DMS 273 (cell line): Measurements from ENCODE around the gene HOXB9.
A peak's percentile ranks its signal among the peaks of the same experiment; 100 is the strongest.

Experiments used
- DNase-seq: peaks from one replicate; lab custom pipeline; 2025; ENCODE audit not compliant: unreplicated experiment; lab: John Stamatoyannopoulos, UW

HOXB9 gene

DNA sequence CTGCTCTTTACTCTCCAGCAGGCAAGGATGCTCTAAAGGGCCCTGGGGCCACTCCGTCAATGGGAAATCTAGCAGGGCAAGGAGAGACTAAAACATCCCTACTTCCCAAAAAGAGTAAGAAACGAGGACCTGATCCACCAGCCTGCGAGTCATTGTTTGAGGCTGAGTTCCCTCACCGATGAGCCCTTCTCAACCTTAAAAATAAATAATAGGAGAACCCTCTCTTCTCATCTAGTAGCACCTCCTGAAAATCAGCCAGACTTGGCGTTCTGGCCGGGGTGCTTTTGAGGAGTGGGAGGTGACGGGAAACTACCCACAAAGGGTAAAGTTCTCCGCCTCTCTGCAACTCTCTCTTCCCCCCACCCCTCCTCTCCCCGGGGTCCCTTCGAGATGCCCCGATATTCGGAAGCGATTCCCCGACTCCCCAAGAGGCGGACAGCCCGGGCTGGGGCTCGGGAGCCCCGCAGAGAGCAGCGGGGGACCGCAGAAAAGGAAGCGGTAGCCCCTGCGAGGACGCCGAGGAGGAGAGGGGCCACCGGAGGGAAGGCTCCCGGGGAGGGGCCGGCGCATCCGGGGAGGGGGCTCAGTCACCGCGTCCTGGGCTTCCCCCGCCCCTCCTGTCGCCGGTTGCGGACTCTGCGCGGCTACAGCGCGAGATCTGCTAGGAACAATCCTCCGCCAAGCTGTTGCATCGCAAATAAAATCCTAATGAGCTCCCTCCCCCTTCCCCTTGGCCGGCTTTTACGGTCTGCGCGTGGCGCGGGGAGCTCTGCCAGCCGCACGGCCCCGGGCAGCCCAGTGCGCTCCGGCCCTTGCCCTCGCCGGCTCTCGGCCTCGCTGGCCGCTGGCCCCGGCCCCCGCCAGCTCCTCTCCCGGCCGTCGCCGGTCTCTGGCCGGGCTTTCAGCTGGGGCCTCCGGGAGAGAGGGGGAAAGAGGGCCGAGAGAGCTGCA is 1.3 kb downstream of the HOXB9 start:
- DNase-seq = peak; percentile 48

DNA sequence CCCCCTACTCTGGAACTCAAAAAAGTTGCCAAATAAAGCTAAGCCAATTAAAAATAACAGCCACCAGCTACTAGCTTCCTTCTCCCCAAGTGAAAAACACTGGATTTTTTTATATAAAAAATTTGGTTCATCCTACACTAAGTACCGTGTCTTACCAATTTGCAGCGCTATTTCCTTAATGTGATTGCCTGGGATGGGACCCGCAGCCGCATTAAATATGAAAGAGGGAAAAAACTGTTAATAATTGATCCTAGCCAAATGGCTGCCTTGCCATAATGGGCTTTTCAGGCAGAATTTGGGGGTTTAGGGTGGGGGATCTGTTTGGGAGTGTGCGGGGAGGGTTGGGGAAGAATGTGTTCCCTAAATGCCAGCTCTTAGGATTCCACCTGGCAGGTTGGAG is 2.0 kb downstream of the HOXB9 start:
- no peak for DNase-seq

DNA sequence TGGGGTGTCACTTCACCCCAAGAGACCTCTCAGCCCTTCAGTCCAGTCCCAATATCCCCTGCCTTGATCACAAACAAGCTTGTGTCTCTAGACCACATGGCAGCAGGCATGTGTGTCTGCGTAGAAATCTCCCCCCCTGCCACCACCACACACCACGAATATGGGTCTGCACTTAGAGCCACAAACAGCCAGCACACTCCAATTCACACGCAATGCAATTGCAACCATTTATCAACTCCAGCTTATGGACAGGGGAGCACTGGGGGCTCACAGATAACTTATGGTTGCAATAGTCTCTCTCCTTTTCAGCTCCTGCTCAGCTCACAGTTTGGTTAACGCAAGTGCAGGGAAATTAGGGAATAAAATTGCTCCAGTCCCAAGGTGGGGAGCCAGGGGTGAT is 2.6 kb downstream of the HOXB9 start:
- no peak for DNase-seq

DNA sequence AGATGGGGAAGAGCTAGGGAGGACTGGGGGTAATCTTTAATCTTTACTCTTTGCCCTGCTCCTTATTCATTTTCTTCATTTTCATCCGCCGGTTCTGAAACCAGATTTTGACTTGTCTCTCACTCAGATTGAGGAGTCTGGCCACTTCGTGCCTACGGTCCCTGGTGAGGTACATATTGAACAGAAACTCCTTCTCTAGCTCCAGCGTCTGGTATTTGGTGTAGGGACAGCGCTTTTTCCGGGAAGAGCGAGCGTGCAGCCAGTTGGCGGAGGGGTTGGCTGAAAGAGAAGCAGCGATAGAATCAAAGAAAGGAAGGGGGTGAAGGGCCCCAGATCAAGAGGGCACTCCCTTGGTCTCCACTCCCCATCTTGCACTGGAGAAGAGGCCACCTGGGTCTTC is 3.3 kb downstream of the HOXB9 start:
- DNase-seq = no peak

DNA sequence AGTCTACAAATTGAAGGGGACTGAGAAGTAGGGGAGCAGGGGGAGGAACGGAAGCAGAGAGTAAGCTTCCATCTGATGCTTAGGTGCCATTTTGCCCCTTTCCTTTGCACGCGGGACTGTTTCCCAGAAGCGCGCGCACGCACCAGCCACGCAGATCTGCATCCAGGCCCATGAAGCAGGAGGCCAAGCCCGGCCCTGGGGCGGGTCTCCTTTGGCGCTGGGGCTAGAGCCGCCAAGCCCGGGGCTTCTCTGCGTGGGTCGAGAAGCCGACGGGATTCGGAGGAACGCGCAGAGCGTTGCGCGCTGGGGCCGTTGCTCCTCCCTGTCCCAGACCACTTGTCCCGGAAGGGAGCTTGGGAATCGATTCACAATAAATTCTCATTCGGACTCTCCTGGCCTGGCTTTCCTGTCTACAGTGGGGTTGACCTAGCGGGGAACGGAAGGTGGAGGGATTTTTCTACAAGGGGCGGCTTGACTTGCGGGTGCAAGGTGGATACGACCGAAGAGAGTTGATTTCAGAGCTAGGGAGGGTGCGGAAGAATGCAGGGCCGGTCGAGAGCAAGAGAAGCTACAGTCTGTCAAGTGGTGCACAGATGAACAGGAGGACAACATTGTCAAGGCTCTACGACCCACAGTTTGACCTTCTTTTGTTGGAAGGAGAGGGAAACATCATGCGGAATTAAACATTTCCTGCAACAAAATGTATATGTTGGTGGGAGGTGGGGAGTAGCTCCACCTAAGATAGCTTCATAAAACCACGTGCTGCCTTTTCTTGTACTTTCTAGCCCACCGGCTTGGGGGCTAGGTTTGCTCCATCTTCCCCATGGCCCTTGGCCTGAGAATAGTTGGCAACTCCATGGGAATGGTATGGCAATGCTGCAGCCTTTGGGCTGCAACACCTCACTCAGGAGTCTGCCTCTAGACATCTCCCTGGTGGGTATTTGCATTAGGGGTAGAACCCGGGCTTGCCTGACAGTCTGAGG is 4.5 kb downstream of the HOXB9 start:
- DNase-seq = no peak

DNA sequence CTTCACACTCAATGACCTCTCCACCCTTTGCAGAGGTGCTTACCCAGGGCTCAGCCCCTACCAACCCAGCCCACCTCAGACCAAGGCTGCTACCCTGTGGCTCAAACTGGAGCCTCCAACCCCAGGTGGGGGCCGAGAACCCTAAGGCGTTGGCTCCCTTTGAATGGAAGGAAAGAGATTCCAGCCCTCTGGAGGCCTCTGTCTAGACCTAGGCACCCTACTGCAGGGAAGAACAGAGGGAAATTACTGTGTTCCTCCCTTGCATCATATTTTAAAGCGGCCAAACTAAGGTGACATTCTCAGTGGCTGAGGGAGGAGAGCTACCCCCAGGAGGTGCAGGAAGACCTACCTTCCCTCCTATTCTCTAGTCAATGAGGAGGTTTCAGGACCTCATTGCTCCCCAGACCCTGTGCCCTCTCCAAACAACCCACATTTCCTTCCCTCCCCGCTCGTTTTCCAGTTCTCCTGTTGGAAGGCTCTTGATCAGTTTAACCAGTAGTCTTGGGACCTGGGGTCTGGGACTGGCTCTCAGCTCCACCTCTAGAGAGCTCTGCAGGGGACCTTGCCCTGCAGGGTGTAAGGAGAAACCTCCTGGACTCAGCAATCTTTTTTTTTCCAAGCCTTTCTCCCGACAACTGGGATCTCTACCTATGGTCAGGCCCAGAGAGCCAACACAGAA is 5.6 kb downstream of the HOXB9 start:
- DNase-seq = no peak

DNA sequence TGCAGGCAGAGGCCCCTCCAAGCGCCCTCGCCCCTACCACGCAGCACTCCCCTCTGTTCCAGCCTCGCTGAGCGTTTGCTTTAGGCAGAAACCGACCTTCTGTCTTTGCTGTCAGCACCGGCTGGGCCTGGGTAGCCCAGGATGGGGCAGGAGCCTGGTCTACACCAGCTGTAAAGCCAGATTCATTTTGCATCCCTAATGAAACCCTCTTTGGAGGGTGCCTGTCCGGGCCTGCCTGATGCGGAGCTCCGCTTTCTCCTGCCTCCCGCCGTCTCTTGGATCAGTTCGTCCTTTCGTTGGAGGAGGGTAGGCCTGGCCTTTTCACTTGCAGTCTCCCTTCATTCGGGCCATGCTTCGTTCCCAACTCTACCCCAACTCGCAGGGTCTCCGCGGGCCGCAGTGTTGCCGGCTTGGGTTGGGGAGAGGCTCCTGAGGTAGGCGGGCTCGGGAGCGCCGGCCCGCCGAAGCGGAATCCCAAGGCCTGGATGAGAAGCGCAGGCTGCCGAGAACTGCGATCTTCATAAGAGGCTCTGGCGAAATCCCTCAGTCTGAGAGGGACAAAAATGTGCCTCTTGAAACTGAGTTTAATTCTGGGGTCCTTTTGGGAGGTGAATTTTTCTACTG is 6.2 kb downstream of the HOXB9 start:
- DNase-seq = peak; percentile 29

DNA sequence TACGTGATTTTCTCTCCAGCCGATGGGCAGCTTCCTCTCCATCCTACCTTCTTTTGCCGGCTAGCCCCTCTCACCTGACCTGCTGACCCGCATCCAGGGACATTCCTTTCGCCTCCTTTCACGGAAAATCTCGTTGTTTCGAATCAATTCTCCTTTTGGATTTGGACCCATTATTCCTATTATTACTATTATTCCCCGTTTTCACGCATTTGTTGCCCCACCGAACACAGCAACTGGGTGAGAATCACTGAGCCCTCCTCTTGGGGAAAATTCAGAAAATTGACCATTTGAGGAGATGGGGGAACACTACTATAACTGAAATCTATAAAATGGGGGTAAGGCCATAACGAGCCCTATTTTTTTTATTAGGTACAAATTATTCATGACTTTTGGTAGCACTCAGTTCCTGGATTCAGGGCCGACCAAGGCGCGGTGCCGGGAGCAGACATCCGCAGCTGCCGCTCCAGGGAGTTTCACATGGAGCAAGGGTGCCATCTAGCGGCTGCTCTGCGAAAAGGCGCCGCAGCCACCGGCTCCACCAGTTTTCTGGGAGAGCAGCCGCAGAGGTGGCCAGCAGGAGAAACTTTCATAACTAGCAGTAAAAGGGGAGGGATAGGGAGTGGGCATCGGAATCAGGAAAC is 7.8 kb downstream of the HOXB9 start:
- DNase-seq = peak; percentile 92

DNA sequence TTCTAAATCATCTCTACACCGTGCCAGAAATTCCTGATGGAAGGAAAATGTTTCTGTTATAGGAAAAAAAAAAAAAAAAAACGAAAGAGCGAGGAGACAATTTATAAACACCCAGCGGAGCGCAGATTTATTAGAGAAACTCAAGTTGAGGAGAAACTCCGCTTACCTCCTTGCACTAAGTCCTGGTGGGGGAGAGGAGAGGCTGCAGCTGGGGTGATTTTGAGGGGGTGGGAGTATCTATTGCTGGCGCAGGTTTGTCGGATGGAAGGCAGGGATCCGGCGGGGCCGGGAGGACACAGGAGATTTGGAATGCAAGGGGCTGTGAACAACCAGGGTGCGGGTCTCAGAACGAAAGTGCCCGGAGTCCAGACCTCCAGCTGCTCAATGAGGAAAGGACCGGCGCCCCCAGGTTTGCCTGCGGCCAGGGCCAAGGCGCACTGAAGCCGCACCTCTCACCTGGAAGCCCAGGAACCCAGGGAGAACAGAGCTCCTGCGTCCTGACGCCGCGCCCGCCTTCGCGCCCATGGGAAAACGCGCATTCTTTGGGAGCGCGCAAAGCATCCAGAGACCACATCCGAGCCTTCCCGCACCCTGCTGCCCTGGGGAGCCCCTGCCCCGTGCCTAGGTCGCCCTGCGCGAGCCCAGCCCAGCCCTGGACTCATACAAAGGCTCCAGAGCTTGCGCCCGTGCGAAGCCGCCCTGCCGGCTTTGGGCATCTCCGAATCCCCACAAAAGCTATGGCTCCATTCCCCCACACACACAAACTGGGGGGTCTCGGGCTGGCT is 8.5 kb downstream of the HOXB9 start:
- no peak for DNase-seq

DNA sequence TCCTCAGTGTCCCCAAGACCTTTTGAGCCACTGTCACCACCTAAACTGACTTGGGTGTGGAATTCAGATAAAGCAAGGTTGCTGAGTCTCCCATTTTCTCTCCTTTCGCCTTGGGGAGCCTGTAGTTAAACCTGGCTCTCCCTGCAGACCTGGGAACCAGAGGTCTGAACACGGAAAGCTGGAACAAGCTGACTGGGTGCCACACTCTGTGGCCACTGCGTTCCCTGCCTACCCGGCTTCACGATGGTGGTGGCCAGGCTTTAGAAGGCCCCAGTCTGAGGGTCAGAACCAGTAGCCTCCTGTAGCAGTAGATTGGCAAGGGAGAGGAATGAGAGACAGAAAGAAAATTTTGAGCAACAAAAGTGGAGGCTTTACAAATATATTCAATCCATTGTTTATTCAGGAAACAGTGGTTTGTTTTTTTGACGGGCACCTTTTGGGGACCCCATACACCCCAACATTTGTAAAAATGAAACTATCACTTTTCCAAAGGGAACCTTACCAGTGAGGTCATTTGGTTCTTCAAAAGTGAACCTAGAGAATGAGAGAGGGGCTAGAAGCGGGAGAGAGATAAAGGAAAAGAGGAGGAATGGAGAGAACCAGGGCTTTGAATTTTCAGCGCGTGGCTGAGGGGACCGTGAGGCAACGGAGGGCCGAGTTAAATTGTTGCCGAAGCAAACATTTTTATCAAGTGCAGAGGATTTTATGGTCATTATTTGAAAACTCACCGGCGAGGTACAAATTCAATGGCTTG is 9.3 kb downstream of the HOXB9 start:
- DNase-seq = no peak

DNA sequence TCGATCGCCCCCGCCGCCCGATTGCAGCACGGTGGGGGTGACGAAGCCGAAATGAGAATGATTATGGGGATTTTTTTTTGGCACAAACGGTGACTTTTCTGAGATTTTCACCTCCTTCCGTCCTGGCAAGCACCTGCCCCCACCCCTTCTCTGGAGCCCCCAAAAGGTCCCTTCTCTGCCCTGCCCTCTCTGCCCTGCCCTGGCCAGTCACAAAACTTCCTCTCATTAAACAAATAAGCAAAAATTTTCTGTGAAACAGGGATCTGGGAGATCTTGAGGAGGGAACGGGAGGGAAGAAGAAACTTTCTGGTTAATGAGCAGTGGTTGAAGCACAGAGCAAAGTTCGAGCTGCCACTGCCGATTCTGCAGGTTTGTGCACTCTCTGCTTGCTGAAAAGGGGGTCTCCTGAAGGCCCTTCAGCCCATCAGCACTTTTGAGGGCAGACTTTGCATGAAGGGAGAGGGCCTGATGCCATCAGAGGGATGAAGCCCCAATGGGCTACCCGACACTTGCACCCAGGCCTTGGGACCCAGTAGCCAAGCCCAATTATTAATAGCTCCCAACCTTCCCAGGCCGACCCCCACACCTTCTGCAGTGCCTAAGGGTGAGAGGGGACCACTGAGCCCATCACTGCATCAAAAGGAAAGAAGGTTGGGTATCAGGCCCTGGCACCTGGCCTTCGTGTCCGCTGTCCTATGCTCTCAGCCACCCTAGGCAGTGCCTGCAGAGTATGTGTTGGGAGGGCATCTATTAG is 10.0 kb downstream of the HOXB9 start:
- DNase-seq = no peak

DNA sequence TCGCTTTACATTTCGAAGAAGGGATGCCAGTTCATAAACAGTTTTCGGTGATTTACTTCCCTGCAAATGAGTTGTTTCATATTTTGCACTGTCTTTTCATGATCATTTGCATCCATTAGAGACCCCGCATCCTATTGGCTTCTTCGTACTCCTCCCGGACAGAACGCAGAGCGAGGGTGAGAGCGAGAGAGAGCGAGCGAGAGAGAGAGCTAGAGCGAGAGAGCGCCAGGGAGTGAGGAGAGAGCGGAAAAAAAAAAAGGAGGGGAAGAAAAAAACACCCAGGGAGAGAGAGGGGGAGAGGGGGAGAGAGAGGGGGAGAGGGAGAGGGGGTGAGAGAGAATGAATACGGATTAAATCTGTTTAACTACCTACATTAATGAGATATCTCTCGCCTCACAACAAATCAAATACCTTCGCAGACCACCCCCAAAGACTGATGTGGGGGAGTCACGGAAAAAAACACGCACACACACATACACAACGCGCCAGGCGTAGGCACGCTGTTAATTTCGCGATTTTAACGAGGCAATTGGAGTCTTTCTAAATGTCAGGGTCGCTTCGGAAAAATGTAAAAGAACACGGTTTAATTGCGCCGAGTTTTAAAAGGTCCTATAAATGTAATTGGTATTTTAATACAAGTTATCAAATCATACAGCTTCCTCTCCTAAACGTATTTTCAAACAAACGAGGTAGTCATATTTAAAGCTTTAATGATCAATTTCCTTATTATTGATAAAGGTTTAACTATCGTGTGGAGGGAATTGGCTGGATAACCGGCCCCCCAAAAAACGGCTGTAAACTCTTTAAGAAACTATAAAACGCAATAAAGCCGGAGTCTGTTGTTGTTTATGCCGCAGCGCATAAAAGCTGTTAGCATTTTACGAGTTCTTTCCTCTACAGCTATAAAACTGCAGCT is 10.9 kb downstream of the HOXB9 start, which contains the start of gene HOXB8:
TSS of gene HOXB8 (minus strand) at position 246 of the 916 bp plus-strand sequence. CDS start 588 bp downstream, outside the sequence.
- DNase-seq = no peak

DNA sequence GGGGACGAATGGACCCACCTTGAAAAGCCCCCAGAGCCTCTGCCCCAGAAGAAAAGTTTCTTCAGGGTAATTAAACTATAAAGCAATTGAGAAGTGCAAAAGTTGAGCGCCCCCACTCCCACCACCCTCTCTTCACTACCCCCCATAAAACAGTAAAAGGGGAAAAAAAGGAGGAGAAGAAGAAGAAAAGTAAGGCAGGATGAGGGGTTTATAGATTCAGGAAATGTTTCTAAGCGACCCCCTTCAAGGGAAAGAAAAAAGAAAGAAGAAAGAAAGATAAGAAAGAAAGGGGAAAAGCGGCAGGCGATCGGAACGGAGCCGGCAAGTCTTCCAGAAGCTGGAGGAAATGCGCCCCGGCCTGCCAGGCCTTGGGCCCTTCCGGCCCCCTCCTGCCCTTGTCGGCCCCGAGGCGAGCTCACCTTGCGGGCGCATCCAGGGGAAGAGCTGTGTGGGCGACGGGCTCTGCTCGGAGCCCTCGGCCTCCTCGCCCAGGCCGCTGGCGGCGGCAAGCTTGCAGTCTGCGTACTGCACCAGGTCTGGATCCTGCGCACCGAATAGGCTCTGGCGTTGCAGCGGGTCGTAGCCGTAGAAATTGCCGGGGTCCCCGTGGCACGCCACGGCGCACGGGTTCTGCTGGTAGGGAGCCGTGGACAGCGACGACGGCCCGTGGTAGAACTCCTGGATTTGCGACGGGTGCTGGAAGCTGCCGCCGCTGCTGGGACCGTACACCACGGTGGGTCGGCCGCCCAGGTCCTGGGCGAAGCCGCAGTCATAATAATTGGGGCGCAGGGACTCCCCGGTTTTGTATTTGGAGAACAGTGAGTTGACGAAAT is 12.1 kb downstream of the HOXB9 start:
- no peak for DNase-seq

DNA sequence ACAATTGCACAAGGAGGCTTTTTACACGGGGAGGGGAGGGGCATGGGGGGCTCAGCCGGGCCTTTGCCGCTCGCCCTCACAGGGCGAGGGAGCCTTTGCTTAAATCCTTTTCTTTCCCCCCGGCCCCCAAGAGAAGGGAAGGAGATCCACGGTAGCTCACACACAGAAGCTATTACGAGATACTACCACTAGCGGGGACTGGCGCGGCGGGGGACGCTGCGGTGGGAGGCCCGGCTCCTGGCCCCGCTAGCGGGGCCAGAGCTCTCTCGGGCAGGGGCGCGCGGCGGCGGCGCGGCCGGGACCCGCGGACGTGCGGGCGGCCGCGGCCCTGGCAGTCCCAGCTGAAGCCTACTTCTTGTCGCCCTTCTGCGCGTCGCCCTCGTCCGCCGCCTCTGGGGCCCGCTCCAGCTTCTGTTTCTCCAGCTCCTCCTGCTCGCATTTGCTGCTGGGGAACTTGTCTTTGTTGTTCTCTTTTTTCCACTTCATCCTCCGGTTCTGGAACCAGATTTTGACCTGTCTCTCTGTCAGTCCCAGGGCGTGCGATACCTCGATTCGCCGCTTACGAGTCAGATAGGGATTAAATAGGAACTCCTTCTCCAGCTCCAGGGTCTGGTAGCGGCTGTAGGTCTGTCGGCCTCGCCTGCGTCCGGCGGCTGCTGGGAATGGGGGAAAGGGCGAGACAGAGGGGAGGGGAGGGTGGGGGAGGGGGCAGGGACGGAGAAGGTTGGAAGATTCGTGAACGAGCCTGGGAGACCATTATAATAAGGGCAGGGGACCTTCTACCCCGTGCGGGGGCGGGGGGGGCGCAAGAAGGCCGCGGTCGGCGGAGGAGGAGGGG is 13.1 kb downstream of the HOXB9 start:
- peak; percentile 48 for DNase-seq

DNA sequence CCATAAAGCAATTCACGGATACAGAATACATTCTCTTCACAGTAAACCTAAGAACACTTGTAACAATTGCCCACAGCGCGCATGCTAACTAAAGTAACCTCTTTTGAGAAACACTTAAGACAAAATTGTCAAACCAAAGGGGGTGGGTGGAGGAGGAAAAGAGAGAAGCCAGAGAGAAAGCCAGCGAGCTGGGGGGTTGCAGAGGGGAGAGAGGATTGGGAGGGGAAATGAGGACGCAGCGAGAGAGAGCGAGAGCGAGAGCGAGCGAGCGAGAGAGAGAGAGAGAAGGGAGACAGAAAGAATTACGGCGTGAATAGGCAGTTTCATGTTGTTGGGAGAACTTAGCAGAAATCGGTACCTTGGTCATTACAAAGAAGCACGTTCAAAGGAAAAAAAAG is 13.7 kb downstream of the HOXB9 start:
- no peak for DNase-seq
